GM11168 (cell line): ENCODE results near the gene CCDC61.

Source experiments
- in situ Hi-C: fragments of 300-500 bp; cut with MboI; formaldehyde crosslinking; loops from one replicate; pipeline ENCODE4 v1.12.0; 2022; ENCODE audit warnings: low sequenced_read_pairs; ENCODE audit not compliant: unreplicated experiment

CCDC61 gene

DNA sequence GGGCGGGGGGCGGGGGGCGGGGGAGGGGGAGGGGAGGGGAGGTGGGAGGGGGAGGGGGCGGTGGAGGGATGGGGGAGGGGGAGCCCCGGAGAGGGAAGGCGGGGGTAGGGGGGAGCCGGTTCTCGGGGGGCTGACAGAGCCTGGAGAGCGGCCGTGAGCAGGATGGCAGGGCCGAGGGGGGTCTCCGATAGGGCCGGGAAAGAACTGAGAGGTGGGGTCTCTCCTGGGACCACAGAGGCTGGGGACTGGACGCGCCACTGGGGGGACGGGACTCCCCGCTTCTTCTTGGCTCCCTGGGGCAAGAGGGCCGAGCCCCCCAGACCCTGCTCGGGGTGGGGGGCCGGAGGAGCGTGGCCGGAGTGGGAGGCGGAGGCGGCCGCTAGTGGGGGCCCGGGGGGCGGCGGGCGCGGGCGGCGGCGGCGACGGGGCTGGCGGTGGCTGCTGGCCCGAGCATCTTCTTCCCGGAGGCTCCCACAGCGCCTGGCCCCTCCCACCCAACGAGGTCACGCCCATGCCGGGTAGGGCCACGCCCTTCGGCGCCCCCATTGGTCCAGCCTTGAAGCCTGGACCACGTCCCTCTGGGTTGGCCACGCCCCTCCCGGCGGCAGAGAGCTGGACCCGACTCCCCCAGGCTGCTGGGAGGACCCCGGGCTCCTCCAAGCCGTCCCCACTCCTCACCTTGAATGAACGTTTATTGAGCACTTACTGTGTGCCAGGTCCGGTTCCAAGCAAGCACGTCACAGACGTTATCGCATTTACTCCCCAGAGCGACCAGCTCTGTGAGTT lies 21.5 kb upstream of the CCDC61 start, which contains the start of gene NOVA2:
Gene NOVA2, minus strand, starts transcription at position 313 of the 786 bp plus-strand sequence. CDS start 514 bp downstream, outside the sequence.
- in situ Hi-C loops: no loop called here

- in situ Hi-C loops: no loop called here
Observed at GRCh38 chr19:45975306-45976070, 19.8 kb upstream of the CCDC61 start.

GRCh38 chr19:45976178-45976577 lies 19.1 kb upstream of the CCDC61 start:
- in situ Hi-C loops: no loop called here

- in situ Hi-C loops: no loop called here
Observed at GRCh38 chr19:45978156-45978555, 17.1 kb upstream of the CCDC61 start.

DNA sequence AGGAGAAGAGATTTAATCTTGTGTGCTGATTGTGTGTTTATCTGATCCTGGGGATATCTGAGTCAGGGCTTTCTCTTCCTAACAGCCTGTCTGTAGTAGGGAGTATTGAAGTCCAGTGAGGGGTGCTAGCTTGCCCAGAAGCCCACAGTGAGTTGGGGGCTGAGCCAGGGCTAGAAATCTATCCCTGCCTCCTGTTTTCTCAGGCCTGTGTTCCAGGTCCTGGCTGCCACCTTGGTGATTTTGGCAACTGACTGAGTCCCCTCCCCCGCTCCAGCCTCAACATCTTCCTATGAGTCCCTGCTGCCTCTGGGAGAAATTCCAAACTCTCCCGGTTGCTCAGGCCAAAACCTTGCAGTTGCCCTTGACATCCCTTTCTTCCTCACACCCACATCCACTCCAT lies 13.9 kb upstream of the CCDC61 start:
- in situ Hi-C loops: no loop called here

DNA sequence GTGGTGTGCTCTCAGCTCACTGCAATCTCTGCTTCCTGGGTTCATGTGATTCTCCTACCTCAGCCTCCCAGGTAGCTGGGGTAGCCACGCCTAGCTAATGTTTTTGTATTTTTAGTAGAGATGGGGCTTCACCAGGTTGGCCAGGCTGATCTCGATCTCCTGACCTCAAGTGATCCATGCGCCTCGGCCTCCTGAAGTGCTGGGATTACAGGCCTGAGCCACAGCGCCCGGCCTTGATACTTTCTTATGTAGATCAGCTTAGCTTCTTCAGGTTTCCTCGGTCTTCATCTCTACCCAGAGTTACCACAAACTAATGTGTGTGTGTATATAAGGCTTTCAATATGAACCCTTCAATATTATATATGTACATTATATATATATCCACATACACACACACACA lies 9.9 kb upstream of the CCDC61 start:
- in situ Hi-C loops: no loop called here

GRCh38 chr19:45990113-45990728 lies 5.0 kb upstream of the CCDC61 start:
- in situ Hi-C loops: no loop called here

DNA sequence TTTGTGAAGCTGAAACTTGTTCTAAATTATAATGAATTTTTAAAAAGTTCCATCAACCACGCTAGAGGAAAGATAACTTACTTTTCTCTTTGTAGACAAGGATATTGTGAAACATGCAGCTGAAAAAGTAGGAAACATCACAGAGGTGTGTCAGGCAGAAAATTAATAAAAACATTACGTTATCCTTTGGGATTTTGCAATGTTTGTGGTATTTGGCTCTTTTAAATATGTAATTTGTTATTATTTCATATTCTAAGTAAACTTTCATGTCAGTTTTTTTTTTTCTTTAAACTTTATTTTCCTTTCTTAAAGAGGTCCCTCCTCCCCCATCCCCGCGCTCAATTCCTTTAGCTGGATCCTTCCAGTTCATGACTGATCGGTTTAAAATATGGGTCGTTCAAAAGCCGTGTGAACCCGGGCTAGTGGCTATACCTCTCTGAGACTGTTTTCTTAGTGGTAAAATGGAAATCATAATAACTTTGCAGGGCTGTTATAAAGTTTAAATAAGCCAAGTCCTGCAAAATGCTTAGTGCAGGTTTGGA lies 740 bp upstream of the CCDC61 start:
- in situ Hi-C loops: no loop called here

DNA sequence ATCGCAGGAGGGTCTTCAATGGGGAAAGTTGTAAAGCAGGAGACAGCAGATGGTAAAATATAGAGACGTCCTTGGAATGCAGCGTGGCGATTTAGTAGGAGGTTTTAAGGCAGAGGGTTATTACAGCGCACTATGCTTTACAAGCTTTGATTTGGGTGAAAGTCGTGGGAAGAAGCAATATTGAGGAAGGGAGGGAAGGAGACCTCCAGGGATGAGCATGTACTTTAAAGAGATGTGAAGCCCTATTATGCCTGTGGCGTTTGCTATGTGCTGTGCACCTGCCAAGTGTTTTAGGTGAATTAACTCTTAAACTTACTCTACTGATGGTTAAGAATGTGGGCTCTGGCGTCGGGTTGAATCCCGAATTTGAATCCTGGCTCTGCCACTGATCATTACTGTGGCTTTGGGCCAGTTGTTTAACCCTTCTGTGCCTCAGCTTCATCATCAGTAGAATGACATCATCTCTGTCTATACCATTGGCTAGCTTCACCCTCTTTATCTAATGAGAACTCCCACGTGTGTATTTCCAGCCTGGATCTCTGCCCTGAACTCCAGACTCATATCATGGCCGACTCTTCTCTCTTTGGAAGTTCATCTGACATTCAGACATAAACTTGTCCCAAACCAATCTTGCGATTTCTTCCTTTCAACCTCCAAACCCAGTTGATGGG lies 583 bp downstream of the CCDC61 start:
- in situ Hi-C loops: no loop called here

- in situ Hi-C loops: no loop called here
Observed at GRCh38 chr19:45996933-45997332, 1.7 kb downstream of the CCDC61 start.

- in situ Hi-C loops: no loop called here
Observed at GRCh38 chr19:45998834-45999233, 3.6 kb downstream of the CCDC61 start.

DNA sequence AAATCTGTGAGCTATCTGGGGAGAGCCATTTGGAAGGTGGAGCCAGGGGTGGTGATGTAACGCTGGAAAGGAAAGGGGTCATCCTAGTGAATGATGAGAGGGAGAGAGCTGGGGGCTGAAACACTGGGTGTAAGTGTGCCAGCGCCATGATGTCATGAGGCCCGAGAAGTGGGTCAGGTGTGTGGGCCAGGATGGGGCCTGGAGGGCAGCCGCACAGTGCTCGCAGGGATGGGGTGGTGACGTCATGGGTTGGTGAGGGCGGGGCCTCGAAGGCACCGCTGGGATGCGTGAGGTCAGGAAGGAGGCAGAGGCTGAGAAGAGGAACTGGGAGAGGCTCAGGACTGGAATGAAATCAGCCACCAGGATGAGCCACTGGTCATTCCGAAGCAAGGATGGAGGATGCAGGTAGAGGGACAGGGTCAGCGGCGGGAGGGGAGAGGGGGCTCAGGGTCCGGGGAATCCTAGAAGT lies 4.4 kb downstream of the CCDC61 start:
- in situ Hi-C loops: no loop called here

GRCh38 chr19:46000491-46001246 lies 5.4 kb downstream of the CCDC61 start:
- in situ Hi-C loops: no loop called here

DNA sequence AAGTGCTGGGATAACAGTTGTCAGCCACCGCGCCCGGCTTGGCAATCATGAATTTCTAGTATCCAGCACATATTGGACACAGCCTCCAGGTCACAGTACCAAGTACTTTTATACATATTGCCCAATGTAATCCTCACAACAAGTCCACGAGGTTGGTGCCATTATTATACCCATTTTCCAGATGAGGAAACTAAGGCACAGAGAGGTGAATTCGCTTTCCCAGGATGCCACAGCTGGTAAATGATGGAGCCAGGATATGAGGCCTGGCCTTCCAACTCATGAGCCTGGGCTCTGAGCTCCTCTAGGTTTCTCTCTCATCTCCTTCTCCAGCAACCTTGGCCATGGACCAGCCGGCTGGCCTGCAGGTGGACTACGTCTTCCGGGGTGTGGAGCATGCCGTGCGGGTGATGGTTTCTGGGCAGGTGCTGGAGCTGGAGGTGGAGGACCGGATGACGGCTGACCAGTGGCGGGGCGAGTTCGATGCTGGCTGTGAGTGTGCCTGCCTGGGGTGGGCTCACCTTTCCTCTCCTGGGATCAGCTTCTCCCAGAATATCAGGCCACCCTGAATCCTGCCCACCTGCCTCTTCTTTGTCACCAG lies 7.5 kb downstream of the CCDC61 start:
- in situ Hi-C loops: no loop called here

- in situ Hi-C loops: no loop called here
Observed at GRCh38 chr19:46006411-46006810, 11.1 kb downstream of the CCDC61 start.

DNA sequence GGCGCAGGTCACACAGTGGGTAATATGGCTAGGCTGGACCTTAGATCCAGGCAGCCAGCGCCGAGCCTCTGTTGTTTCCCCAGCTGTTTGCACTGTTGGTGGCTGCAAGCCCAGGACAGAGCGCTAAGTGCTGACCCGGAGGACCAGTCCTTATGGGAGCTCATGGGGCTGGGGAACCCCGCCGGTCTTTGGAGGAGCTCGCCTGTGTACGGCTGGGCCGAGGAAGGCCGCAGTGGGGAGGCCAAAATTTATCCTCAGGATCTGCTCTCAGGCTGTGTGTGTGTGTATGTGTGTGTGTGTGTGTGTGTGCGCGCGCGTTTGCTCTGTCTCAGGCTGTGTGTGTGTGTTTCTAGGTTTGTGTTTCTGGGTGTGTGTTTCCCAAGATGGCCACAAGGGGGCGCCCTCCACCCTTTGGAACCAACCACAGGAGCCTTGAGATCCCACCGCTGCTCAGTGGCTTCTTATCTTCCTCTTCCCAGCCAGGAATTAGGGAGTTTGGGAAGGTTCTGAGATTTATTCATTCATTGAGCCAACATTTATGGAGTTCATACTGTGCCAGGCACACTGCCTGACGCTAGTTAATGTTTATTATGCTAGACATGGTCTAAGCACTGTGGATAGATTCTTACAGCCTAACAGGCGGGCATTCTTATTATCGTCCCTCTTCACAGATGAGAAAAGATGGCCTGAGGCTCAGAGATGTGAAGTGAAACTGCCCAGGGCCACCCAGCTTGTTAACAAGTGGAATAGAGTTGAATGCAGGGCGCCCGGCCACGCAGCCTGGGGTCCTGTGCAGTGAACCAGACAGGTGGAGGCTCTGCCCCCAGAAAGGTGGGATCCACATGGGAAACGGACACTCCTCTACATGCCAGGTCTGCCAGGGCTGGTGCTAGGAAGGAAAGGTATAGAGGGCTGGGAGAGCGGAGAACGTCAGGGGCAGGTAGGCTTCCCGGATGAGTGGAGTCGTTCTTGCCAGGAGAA lies 14.6 kb downstream of the CCDC61 start:
- in situ Hi-C loops: no loop called here

DNA sequence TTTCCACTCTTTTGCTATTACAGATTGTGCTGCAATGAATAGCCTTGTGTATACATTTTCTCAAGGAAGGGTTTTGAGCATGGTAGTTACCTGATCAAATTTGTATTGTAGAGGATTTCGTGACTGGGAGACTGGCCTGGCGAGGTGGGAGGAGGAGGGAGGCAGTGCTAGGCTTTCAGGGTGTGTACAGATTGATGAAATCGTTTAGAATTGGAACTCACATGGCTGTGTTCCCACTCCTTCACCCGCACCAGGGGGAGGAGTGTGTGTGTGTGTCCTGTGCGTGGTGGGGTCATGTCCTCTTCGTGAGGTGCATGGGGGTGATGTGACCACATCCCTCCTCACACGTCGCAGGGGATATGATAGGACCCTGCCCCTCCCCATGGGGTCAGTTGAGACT lies 19.3 kb downstream of the CCDC61 start:
- in situ Hi-C loops: no loop called here
